T47D (cell line): ENCODE data around the gene GGCT.

Experiments used
- DNase-seq, 2 experiments: peaks; one replicate each; pipeline versions ENCODE4 v3.0.0 to v3.0.0-alpha.2; 2011 to 2012; ENCODE audit warnings: low read depth in 1 of 2, low spot score in 1 of 2
- JUND ChIP-seq: IDR thresholded peaks from 2 replicates; pipeline ENCODE4 v1.6.1; 2012; ENCODE audit warnings: low read depth
- in situ Hi-C: cut with HindIII; loops from 2 replicates; pipeline ENCODE4 v1.10.0; 2016; ENCODE audit warnings: low sequenced_read_pairs, low pct_unique_long_range_greater_than_20kb

The GGCT gene

DNA sequence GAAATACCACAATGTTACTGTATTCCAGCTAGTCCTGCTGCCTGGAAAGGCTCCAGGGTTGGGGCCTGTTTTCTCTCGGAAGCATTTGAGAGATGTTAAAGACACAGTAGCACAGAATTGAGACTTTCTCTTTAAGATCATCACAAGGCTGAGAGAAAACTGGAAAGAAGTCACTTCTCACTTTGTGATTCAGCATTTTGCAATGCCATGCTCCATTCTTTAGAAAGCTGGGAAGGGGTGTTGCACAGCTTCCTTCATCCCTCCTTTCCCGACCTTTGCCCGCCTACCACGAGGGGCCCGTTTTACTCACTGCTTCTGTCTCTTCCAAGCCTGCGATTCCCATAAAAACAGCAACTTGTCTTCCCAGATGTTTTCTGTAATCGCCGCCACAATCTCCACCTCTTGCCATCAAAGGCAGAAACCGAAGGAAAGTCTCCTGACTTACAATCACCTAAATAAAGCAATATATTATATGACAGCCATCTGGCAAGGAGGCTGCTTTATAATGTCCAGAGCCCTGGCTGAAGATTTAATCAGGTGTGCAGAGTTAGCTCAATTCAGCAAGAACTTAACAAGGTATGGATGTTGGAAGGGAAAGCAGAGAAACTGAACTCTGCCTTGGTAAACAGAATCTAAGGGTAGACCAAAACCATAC is 44.9 kb downstream of the GGCT start:
- no peak for DNase-seq
- TF ChIP-seq JUND = no peak
- in situ Hi-C loops = no loop called here

DNA sequence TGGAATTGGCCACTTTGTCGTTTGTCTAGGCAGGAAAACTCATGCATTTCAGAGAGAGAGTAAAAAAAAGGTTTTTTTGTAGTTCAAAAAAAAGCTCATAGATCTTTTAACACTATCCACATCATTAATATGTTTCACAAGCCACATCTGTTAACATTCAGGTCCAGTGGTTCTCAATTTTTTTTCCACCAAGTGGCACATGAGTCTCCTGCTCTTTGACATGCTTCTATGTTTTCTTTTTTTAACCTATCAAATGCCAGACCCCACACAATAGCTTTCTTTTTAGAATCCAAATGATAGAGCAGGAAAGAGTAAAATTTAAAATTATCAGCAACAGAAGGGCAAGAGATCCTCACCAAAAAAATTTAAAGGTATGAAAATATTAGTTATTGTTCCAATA is 46.3 kb downstream of the GGCT start:
- in situ Hi-C loops = no loop called here
- no peak for DNase-seq
- no peak for TF ChIP-seq JUND

DNA sequence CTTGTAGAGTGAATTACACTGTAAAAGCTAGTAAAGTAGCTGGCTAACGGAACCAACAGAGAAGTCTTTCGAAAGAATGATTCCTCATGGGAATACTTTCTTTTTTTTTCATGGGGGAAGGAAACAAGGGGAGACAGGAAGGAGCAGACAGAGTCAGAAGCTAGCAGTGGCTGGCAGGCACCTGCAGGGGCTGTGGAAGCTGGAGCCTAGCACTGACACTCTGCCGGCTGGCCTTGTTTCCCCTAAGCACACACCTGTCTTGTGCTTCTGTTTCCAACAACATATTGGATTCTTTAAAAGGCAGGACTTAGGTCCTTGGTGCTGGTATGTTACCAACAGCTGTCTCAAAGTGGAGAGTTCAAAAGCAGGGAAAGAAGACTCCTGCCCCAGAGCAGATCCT is 50.7 kb downstream of the GGCT start:
- in situ Hi-C loops = no loop called here
- DNase-seq = no peak
- TF ChIP-seq JUND = no peak

DNA sequence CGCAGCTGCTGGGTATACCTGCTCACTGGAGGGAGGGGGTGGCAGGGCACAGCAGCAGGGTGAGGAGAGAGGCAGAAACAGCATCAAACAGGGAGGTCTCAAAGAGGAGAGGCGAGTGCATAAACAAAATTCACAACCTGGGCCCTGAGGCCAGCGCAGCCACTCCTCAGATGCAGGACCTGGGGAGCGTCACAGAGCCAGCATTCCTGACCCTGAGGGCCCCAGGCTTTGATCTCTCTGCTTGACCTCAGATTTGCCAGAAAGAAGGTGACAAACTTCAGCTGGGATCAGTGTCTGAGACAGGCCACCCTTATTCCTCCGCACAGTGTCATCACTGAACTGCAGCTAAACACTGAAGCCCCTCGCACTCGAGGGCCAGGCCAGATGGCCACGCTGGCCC is 51.6 kb downstream of the GGCT start:
- DNase-seq = no peak
- in situ Hi-C loops = no loop called here
- TF ChIP-seq JUND = no peak

DNA sequence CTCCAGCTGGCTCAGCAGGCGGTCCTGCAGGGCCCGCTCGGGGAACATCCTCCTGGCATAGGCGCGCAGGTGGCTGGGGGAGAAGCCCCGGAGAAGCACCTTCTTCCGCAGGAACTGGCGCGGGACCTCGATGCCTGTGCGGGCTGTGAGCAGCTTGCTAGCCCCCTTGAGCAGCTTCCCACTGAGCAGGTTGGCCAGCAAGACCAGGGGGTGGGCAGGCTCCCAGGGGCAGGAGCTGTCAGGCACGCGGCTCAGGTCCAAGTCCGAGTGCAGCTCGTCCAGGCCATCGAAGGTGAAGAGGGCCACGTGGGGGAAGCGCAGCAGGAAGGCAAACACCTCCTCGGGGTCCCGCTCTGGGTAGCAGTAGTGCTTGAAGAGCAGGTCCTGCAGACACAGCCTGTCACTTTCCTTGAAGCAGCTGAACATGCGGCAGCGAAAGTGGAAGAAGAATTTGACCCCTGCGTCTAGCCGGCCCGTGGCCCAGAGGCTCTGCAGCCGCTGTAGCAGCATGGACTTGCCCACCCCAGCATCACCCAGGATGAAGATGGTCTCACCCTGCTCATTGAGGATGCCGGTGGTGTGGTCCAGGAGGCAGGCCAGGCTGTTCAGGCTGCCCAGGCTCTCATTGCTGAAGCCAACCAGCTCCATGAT is 52.2 kb downstream of the GGCT start:
- in situ Hi-C loops = no loop called here

DNA sequence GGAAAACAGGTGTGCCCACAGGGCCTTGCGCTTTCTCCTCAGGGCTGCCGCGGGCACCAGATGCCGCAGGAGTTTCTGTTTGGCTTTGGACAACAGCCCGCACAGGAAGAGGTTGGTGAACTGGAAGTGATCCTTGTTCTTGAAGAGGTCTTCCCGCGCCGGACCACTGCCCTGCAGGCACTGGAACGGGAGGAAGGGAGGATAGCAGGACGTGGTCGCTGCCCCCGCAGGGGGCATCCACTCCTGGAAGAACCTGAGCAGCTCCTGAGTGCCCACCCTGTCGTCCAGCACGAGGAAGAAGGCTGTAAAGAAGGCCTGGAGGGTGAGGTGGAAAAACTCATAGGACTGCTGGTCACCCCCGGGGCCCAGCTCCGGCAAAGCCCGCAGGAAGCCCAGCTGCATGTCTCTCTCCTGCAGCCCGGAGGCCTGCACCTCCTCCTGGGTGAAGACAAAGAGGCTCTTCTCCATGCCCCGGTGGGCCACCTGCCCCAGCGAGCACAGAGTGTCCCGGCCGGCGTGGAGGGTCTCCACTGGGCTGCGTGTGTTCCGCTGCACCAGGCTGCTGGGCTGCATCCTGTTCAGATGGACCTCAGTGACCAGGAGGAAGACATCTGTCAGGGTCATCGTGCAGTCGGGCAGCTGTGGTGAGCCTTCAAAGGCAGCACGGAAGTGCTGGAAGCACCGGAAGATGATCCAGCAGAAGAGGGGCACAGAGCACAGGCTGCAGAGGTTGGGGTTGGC is 52.9 kb downstream of the GGCT start:
- no peak for DNase-seq
- in situ Hi-C loops = no loop called here

More for the DNA sequence above, 52.2 kb downstream of the GGCT start:
- no peak for TF ChIP-seq JUND
- no peak for DNase-seq

DNA sequence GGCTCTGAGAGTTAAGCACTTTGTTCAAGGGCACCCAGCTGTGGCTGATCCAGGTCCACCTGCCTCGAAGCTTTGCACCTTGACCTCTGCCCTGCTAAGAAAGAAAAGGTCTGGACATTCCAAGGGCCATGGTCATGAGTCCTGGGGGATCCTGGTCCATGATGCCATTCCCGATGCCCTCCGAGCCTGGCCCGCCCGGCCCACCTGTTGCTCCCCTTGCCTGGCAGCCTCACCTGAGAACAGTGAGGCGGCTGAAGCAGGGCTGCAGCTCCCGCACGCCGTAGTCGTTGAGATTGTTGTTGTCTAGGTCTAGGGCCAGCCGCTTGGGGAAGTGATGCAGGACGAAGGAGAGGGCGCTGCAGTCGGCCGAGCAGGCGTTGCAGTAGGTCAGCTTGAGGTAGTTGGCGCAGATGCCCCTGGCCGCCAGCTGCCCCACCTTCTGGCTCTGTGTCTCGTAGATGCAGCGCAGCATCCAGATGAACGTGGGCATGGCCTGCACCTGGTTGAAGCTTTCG is 53.6 kb downstream of the GGCT start:
- in situ Hi-C loops = no loop called here
- TF ChIP-seq JUND = no peak
- DNase-seq = no peak

More for the DNA sequence above, 52.9 kb downstream of the GGCT start:
- TF ChIP-seq JUND = no peak

DNA sequence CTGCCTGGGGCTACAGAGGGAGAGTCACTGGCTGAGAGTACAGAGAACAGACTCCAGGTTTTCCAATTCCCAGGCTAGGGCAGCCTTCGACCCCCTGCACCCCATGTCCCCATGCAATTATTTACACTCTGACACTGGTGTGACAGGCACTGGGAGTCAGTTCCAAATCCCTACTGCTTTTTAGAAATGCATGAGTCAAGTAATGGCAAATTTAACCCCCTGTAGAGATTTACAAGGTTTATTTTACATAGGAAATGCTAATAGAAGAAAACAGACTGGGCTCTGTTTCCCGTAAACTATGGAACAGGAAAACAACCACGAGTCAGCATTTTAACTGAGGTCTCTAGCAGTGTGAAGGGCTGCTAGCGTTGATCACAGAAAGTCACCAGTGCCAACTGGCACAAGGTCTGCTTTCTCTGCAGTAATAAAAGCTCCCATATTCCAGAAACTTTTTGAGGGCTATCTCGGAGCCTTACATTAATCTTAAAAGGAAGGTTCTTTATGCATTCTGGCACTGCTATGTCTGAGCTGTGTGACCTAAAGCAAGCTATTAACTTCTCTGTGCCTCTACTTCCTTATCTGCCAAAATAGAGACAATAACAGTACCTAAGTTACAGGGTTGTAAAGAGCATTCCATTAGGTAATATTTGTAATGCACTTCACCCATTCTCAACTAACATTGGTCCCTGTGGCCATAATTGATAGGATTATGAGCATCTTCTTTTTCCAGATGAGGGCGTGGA is 54.2 kb downstream of the GGCT start:
- no peak for DNase-seq
- TF ChIP-seq JUND = no peak
- in situ Hi-C loops = no loop called here

DNA sequence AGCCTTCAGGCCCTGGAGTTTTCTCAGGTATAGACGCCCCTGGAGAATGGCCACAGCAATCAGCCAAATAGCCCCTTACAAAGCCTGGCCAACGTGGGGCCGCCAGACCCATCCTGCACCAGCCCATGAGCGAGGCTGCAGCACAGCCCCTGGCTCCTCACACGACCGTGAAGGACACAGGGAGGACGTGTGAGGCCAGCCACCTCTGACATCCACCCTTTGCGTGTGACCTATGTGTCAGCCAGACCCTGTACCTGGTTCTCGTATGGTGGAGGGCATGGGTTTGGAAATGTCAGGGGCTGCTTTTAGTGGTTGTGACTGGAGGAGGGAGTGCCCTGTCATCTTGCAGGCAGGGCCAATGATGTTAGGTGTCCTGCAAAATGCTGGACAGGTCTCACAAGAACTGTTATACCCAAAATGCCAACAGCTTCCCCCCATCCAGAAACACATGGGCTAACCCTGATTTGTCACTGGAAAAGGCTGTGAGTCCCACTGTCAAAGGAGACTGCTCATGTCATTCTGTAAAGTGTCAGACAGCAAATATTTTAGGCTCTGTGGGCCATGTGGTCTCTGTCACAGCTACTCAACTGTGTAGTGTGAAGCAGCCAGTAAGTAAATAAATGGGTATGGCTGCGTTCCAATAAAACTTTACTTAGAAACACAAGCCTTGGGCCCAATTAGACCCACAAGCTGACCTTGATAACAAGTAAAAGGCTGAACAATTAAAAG is 56.0 kb downstream of the GGCT start:
- in situ Hi-C loops = no loop called here
- DNase-seq = no peak
- TF ChIP-seq JUND = no peak

DNA sequence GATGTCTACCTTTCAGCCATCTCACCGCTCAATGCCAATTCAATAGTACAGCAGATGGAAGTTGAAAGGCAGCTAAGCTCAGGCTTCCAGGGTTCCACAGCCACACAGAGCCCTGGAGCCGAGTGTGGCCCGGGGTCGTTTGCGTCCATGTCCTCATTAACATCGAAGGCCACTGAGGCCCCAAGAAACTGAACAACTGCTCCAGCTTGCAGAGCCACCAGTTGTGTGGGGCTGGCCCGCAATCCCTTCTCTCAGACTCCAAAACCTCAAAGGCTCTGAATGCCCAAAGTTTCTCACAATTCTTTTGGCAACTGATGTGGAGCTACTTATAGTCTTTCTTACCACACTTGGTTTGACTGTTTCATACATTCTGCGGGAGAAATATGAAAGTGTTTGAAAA is 57.2 kb downstream of the GGCT start:
- TF ChIP-seq JUND = no peak
- DNase-seq = no peak
- in situ Hi-C loops = no loop called here
